Panc1 (cell line): ENCODE results near the gene SPARCL1. TPM values are rescaled to one million over a fixed set of nuclear protein-coding genes. Genes with fewer than 3 reads are reported as not detected.

Source experiments
- ATAC-seq: fragments of 200-7000 bp; cut with Tn5 transposase; 2 replicates; pipeline ENCODE4 v1.9.1; 2020; ENCODE audit warnings: mild to moderate bottlenecking, moderate library complexity
- BruUV-seq: library from RNA; stranded (reverse); fragments of 400-500 nt; replicated peaks from 2 replicates; lab custom pipeline; 2021; lab: Mats Ljungman, UMichigan
- CTCF ChIA-PET: fragments of 300-600 bp; sonication (Branson Sonifier 250); formaldehyde crosslinking; loops from one replicate; lab custom pipeline; 2022; ENCODE audit warnings: antibody characterized with exemption; lab: Charles Lee
- POLR2A ChIA-PET: fragments of 300-600 bp; sonication (Branson Sonifier 250); formaldehyde crosslinking; loops from one replicate; lab custom pipeline; 2022; ENCODE audit warnings: antibody characterized with exemption; lab: Charles Lee
- DNase-seq: peaks from one replicate; pipeline ENCODE4 v3.0.0-alpha.2; 2010; ENCODE audit warnings: low read depth, low spot score
- H3K27ac ChIP-seq: 2 replicates; pipeline ENCODE4 v1.5.1; 2011; ENCODE audit warnings: mild to moderate bottlenecking, low read length, inconsistent platforms
- H3K27me3 ChIP-seq: fragments of 200-500 bp; sonication (Bioruptor generic); 2 replicates; pipeline ENCODE4 v1.6.0; 2014; ENCODE audit warnings: low read length, inconsistent platforms; ENCODE audit not compliant: control insufficient read depth, insufficient read depth
- H3K36me3 ChIP-seq: fragments of 200-500 bp; sonication (Bioruptor generic); 2 replicates; pipeline ENCODE4 v1.5.1; 2014; ENCODE audit warnings: inconsistent platforms, mild to moderate bottlenecking, low read length, moderate library complexity; ENCODE audit not compliant: control insufficient read depth, insufficient read depth
- H3K4me1 ChIP-seq: 2 replicates; pipeline ENCODE4 v1.5.1; 2011; ENCODE audit warnings: inconsistent platforms, mild to moderate bottlenecking, low read length, moderate library complexity; ENCODE audit not compliant: control insufficient read depth, insufficient read depth
- H3K4me3 ChIP-seq, 2 experiments: 2 replicates each; pipeline ENCODE4 v1.5.1; 2011 to 2012; ENCODE audit warnings: low read depth in 2 of 2, low read length in 2 of 2, mild to moderate bottlenecking in 2 of 2, inconsistent platforms in 1 of 2, moderate library complexity in 1 of 2
- H3K9me3 ChIP-seq: fragments of 200-500 bp; sonication (Bioruptor generic); 2 replicates; pipeline ENCODE4 v1.5.1; 2014; ENCODE audit warnings: low read depth, mild to moderate bottlenecking, inconsistent platforms, low read length, moderate library complexity; ENCODE audit not compliant: control insufficient read depth, insufficient read depth
- POLR2AphosphoS5 ChIP-seq: IDR thresholded peaks from 2 replicates; pipeline ENCODE4 v1.6.1; 2012; ENCODE audit warnings: mild to moderate bottlenecking, low read depth, low read length, moderate library complexity
- SIN3A ChIP-seq: IDR thresholded peaks from 2 replicates; pipeline ENCODE4 v1.6.1; 2012; ENCODE audit warnings: low read depth, mild to moderate bottlenecking, low read length, moderate library complexity, borderline replicate concordance; ENCODE audit not compliant: insufficient read depth
- TCF7L2 ChIP-seq: IDR thresholded peaks from 2 replicates; pipeline ENCODE4 v1.6.1; 2011; ENCODE audit warnings: mild to moderate bottlenecking, low read depth, low read length, inconsistent platforms
- in situ Hi-C: cut with HindIII; loops from 2 replicates; pipeline ENCODE4 v1.10.0; 2016; ENCODE audit warnings: low sequenced_read_pairs, low pct_unique_long_range_greater_than_20kb
- intact Hi-C: fragments of 100-400 bp; cut with micrococcal nuclease; formaldehyde crosslinking; loops from one replicate; pipeline ENCODE4 v1.10.0; 2022; ENCODE audit not compliant: unreplicated experiment
- total RNA-seq: library from RNA; stranded (reverse); gene quantifications from one replicate; pipeline ENCODE4 v1.2.1, GENCODE V29; 2021; ENCODE audit not compliant: unreplicated experiment
- TF ChIP-seq, protein P1 (sequence below): fragments of 450-650 bp; IDR thresholded peaks from 2 replicates; pipeline ENCODE4 v1.5.1; 2017; ENCODE audit warnings: mild to moderate bottlenecking
- TF ChIP-seq, protein P2 (sequence below), 2 experiments: IDR thresholded peaks; 2 replicates each; pipeline ENCODE4 v1.6.1; 2011 to 2012; ENCODE audit warnings: low read depth in 2 of 2, control low read depth in 1 of 2, low read length in 1 of 2, mild to moderate bottlenecking in 1 of 2, moderate library complexity in 1 of 2; ENCODE audit not compliant: insufficient read depth in 1 of 2

SPARCL1 gene
- total RNA-seq, 1 experiment from 2014 or later = 0.57 TPM

DNA sequence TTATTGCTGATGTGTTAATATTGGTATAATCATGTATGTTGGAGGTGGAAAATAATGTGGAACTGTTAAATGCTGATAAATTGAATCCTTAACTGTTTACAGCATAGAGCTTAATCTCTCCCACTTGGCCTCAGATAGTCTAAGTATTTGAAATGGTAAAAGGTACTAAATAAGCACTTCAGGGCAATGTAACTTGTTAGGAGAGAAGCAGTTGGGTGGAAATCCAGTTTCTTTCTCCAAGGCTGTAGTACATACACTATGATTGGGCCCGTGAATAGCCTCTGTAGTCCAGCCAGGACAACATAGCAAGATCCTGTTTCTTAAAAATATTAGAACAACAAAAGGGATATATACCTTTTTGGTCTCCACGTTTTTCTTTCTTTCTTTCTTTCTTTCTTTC lies 67.1 kb downstream of the SPARCL1 start:
- POLR2A ChIA-PET = no interaction called here
- in situ Hi-C loops = no loop called here

DNA sequence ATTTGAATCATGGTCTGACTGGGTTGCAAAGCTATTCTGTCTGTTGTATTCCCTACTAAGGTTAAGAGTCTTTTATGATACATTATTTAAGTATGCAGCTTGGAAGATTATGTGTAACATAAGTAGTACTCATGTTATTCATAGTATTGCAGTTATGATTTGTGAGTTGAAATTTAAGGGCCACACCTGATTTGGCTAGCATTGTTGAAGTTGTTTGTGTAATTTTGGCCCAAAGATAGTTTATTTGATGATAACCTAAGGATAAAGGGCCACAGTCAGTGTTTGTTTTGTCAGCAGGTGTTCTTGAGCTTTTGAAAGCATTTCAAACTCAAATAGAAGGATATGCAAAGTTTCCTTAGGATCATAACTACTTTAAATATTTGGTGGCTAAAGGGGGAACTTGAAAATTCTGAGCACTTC lies 67.9 kb downstream of the SPARCL1 start:
- H3K4me3 ChIP-seq = no peak overlapping the region
- H3K36me3 ChIP-seq = no peaks in the 10 kb centered on the region
- no peaks in the 10 kb centered on the region for H3K4me1 ChIP-seq
- in situ Hi-C loops = no loop called here
- TF ChIP-seq, protein P1, sequence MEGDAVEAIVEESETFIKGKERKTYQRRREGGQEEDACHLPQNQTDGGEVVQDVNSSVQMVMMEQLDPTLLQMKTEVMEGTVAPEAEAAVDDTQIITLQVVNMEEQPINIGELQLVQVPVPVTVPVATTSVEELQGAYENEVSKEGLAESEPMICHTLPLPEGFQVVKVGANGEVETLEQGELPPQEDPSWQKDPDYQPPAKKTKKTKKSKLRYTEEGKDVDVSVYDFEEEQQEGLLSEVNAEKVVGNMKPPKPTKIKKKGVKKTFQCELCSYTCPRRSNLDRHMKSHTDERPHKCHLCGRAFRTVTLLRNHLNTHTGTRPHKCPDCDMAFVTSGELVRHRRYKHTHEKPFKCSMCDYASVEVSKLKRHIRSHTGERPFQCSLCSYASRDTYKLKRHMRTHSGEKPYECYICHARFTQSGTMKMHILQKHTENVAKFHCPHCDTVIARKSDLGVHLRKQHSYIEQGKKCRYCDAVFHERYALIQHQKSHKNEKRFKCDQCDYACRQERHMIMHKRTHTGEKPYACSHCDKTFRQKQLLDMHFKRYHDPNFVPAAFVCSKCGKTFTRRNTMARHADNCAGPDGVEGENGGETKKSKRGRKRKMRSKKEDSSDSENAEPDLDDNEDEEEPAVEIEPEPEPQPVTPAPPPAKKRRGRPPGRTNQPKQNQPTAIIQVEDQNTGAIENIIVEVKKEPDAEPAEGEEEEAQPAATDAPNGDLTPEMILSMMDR = no peak
- TF ChIP-seq TCF7L2 (no peak), POLR2AphosphoS5 (no peak), SIN3A (no peak)
- TF ChIP-seq, protein P2, sequence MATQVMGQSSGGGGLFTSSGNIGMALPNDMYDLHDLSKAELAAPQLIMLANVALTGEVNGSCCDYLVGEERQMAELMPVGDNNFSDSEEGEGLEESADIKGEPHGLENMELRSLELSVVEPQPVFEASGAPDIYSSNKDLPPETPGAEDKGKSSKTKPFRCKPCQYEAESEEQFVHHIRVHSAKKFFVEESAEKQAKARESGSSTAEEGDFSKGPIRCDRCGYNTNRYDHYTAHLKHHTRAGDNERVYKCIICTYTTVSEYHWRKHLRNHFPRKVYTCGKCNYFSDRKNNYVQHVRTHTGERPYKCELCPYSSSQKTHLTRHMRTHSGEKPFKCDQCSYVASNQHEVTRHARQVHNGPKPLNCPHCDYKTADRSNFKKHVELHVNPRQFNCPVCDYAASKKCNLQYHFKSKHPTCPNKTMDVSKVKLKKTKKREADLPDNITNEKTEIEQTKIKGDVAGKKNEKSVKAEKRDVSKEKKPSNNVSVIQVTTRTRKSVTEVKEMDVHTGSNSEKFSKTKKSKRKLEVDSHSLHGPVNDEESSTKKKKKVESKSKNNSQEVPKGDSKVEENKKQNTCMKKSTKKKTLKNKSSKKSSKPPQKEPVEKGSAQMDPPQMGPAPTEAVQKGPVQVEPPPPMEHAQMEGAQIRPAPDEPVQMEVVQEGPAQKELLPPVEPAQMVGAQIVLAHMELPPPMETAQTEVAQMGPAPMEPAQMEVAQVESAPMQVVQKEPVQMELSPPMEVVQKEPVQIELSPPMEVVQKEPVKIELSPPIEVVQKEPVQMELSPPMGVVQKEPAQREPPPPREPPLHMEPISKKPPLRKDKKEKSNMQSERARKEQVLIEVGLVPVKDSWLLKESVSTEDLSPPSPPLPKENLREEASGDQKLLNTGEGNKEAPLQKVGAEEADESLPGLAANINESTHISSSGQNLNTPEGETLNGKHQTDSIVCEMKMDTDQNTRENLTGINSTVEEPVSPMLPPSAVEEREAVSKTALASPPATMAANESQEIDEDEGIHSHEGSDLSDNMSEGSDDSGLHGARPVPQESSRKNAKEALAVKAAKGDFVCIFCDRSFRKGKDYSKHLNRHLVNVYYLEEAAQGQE (IDR thresholded peaks at IDR 0.05; ENCODE audit: insufficient read depth in 1 of 2, low read depth in 2 of 2, low read length in 1 of 2) = no peak
- ChIA-PET CTCF (no interaction called here), POLR2A (no interaction called here)
- BruUV-seq = no TSS peak
- intact Hi-C loops = no loop called here
- no peaks in the 10 kb centered on the region for H3K27me3 ChIP-seq
- H3K27ac ChIP-seq = no peak overlapping the region
- no peak for DNase-seq
- no peaks in the 10 kb centered on the region for H3K9me3 ChIP-seq
- no peak for ATAC-seq

More for the DNA sequence above, 67.1 kb downstream of the SPARCL1 start:
- no peak overlapping the region for H3K4me3 ChIP-seq
- no peak overlapping the region for H3K27ac ChIP-seq
- no peaks in the 10 kb centered on the region for H3K9me3 ChIP-seq
- TF ChIP-seq, protein P2 (IDR thresholded peaks at IDR 0.05; ENCODE audit: insufficient read depth in 1 of 2, low read depth in 2 of 2, low read length in 1 of 2) = no peak
- no peak for TF ChIP-seq SIN3A
- TF ChIP-seq, protein P1 = no peak
- TF ChIP-seq POLR2AphosphoS5 = no peak
- TF ChIP-seq TCF7L2 = no peak
- intact Hi-C loops = no loop called here
- ATAC-seq = no peak
- CTCF ChIA-PET = no interaction called here
- no peak for DNase-seq
- no peaks in the 10 kb centered on the region for H3K36me3 ChIP-seq
- no peaks in the 10 kb centered on the region for H3K27me3 ChIP-seq
- no TSS peak for BruUV-seq
- H3K4me1 ChIP-seq = no peaks in the 10 kb centered on the region
